ENCODE measurements around the gene IFT52.
"Not testable (repeated sequence)": the region's sequence is repeated elsewhere in the genome, so short reads cannot be mapped to it uniquely, and the experiment has no call there.

Gene IFT52

GRCh38 chr20:43568706-43569105 lies 22.0 kb upstream of the IFT52 start:
- DNase-seq (ENCODE audit: low spot score): no peak

GRCh38 chr20:43569282-43569681 lies 21.5 kb upstream of the IFT52 start:
- no peak for DNase-seq (ENCODE audit: low spot score)

GRCh38 chr20:43570496-43570895 lies 20.2 kb upstream of the IFT52 start:
- DNase-seq (ENCODE audit: low spot score): no peak

GRCh38 chr20:43571310-43571709 lies 19.4 kb upstream of the IFT52 start:
- DNase-seq (ENCODE audit: low spot score): peak; percentile 1

GRCh38 chr20:43571771-43572170 lies 19.0 kb upstream of the IFT52 start:
- no peak for DNase-seq (ENCODE audit: low spot score)

GRCh38 chr20:43572891-43573290 lies 17.8 kb upstream of the IFT52 start:
- DNase-seq (ENCODE audit: low spot score): no peak

GRCh38 chr20:43576108-43576507 lies 14.6 kb upstream of the IFT52 start:
- DNase-seq (ENCODE audit: low spot score): no peak

GRCh38 chr20:43579861-43580793 lies 10.6 kb upstream of the IFT52 start:
- DNase-seq (ENCODE audit: low spot score): no peak

GRCh38 chr20:43583133-43583864 lies 7.4 kb upstream of the IFT52 start:
- no peak for DNase-seq (ENCODE audit: low spot score)

GRCh38 chr20:43583982-43584432 lies 6.7 kb upstream of the IFT52 start:
- peak; percentile 93 for DNase-seq (ENCODE audit: low spot score)

GRCh38 chr20:43584448-43585136 lies 6.1 kb upstream of the IFT52 start:
- DNase-seq (ENCODE audit: low spot score): peak; percentile 60

- DNase-seq (ENCODE audit: low spot score): no peak
Observed at GRCh38 chr20:43586641-43587040, 4.1 kb upstream of the IFT52 start.

GRCh38 chr20:43588526-43588925 lies 2.2 kb upstream of the IFT52 start:
- DNase-seq (ENCODE audit: low spot score): not testable (repeated sequence)

- DNase-seq (ENCODE audit: low spot score): no peak
Observed at GRCh38 chr20:43590036-43590391, 723 bp upstream of the IFT52 start.

GRCh38 chr20:43601960-43602359 lies 11.2 kb downstream of the IFT52 start:
- DNase-seq (ENCODE audit: low spot score): not testable (repeated sequence)

GRCh38 chr20:43603124-43603523 lies 12.4 kb downstream of the IFT52 start:
- no peak for DNase-seq (ENCODE audit: low spot score)

- DNase-seq (ENCODE audit: low spot score): no peak
Observed at GRCh38 chr20:43605715-43606114, 15.0 kb downstream of the IFT52 start.

- not testable (repeated sequence) for DNase-seq (ENCODE audit: low spot score)
Observed at GRCh38 chr20:43607278-43607677, 16.5 kb downstream of the IFT52 start.

- DNase-seq (ENCODE audit: low spot score): no peak
Observed at GRCh38 chr20:43631598-43631997, 40.9 kb downstream of the IFT52 start.

- no peak for DNase-seq (ENCODE audit: low spot score)
Observed at GRCh38 chr20:43636429-43636828, 45.7 kb downstream of the IFT52 start.

- no peak for DNase-seq (ENCODE audit: low spot score)
Observed at GRCh38 chr20:43642548-43642947, 51.8 kb downstream of the IFT52 start.

GRCh38 chr20:43650997-43651525 lies 60.3 kb downstream of the IFT52 start:
- DNase-seq (ENCODE audit: low spot score): no peak
